CD14-positive monocyte (primary cell): Measurements from ENCODE around the gene RGS16. TPM values are rescaled to one million over a fixed set of nuclear protein-coding genes. Genes with fewer than 3 reads are reported as not detected.

Experiments
- DNase-seq, 3 donors: peaks; one replicate each; pipeline ENCODE4 v3.0.0-alpha.2; 2011 to 2022
- H2AFZ ChIP-seq: 2 replicates; pipeline ENCODE4 v1.6.0; 2012; ENCODE audit warnings: mild to moderate bottlenecking, low read depth, low read length, inconsistent platforms; ENCODE audit not compliant: insufficient read depth, poor library complexity, severe bottlenecking
- H3K27ac ChIP-seq, 2 donors: 1 replicate in 1 of 2; 2 replicates in 1 of 2; pipeline ENCODE4 v1.5.1; 2012 to 2013; ENCODE audit warnings: low read length in 2 of 2, control low read depth in 1 of 2, inconsistent platforms in 1 of 2, low read depth in 1 of 2, mild to moderate bottlenecking in 1 of 2
- H3K27me3 ChIP-seq, 2 donors: one replicate each; pipeline versions ENCODE4 v1.6.0 to v1.6.1; 2011 to 2013; ENCODE audit warnings: low read length in 2 of 2; ENCODE audit not compliant: control insufficient read depth in 2 of 2, insufficient read depth in 2 of 2
- H3K36me3 ChIP-seq, 2 donors: replicated peaks in 1 of 2; 1 replicate in 1 of 2; 2 replicates in 1 of 2; pipeline versions ENCODE4 v1.5.1 to v1.6.1; 2012 to 2013; ENCODE audit warnings: low read length in 2 of 2, control low read depth in 1 of 2, inconsistent platforms in 1 of 2, mild to moderate bottlenecking in 1 of 2; ENCODE audit not compliant: insufficient read depth in 2 of 2, control insufficient read depth in 1 of 2
- H3K4me1 ChIP-seq, 2 donors: 1 replicate in 1 of 2; 2 replicates in 1 of 2; pipeline versions ENCODE4 v1.5.1 to v1.6.1; 2012 to 2013; ENCODE audit warnings: low read length in 2 of 2, control low read depth in 1 of 2, inconsistent platforms in 1 of 2, mild to moderate bottlenecking in 1 of 2, moderate library complexity in 1 of 2; ENCODE audit not compliant: insufficient read depth in 2 of 2, control insufficient read depth in 1 of 2
- H3K4me2 ChIP-seq: replicated peaks from 2 replicates; pipeline ENCODE3; 2012; ENCODE audit warnings: low read length, moderate library complexity, mild to moderate bottlenecking; ENCODE audit not compliant: poor library complexity, severe bottlenecking; ENCODE audit errors: extremely low read depth
- H3K4me3 ChIP-seq, 3 experiments: fragments of 200-600 bp in 1 of 3; sonication (generic) in 1 of 3; replicated peaks in 1 of 3; 1 replicate in 2 of 3; 2 replicates in 1 of 3; pipeline ENCODE4 v1.5.1; 2011 to 2013; ENCODE audit warnings: low read length in 3 of 3, mild to moderate bottlenecking in 3 of 3, control low read depth in 2 of 3, low read depth in 2 of 3, inconsistent platforms in 1 of 3, moderate library complexity in 1 of 3
- H3K79me2 ChIP-seq: 2 replicates; pipeline ENCODE4 v1.6.0; 2012; ENCODE audit warnings: mild to moderate bottlenecking, control low read depth, inconsistent platforms, low read length, moderate library complexity; ENCODE audit not compliant: insufficient read depth
- H3K9ac ChIP-seq: 2 replicates; pipeline ENCODE4 v1.6.0; 2017; ENCODE audit warnings: low read length, mild to moderate bottlenecking; ENCODE audit not compliant: insufficient read depth, poor library complexity, severe bottlenecking
- H3K9me3 ChIP-seq, 2 donors: replicated peaks in 1 of 2; 1 replicate in 1 of 2; 2 replicates in 1 of 2; pipeline versions ENCODE4 v1.5.1 to v1.6.1; 2012 to 2013; ENCODE audit warnings: low read length in 2 of 2, control low read depth in 1 of 2; ENCODE audit not compliant: control insufficient read depth in 1 of 2, insufficient read depth in 1 of 2
- H4K20me1 ChIP-seq: 2 replicates; pipeline ENCODE4 v1.6.0; 2012; ENCODE audit warnings: mild to moderate bottlenecking, low read length, control low read depth, moderate library complexity; ENCODE audit not compliant: insufficient read depth
- H3K27ac Mint-ChIP-seq, 7 donors: one replicate each; pipeline ENCODE4 v1.8.0; 2020; ENCODE audit warnings: mild to moderate bottlenecking in 7 of 7, mixed read lengths in 7 of 7, moderate library complexity in 6 of 7, inconsistent platforms in 2 of 7
- H3K27me3 Mint-ChIP-seq, 3 donors: one replicate each; pipeline ENCODE4 v1.8.0; 2021 to 2022; ENCODE audit warnings: low read depth in 3 of 3, mild to moderate bottlenecking in 3 of 3, mixed read lengths in 3 of 3, moderate library complexity in 3 of 3, inconsistent platforms in 1 of 3
- H3K36me3 Mint-ChIP-seq, 2 donors: one replicate each; pipeline ENCODE4 v1.8.0; 2020; ENCODE audit warnings: mixed read lengths in 2 of 2, inconsistent platforms in 1 of 2, mild to moderate bottlenecking in 1 of 2
- H3K4me1 Mint-ChIP-seq: one replicate; pipeline ENCODE4 v1.8.0; 2020; ENCODE audit warnings: mild to moderate bottlenecking, mixed read lengths
- H3K4me3 Mint-ChIP-seq, 2 donors: one replicate each; pipeline ENCODE4 v1.8.0; 2020; ENCODE audit warnings: mild to moderate bottlenecking in 2 of 2, mixed read lengths in 2 of 2, moderate library complexity in 1 of 2
- H3K9me3 Mint-ChIP-seq, 7 donors: one replicate each; pipeline ENCODE4 v1.8.0; 2020 to 2022; ENCODE audit warnings: mixed read lengths in 7 of 7, mild to moderate bottlenecking in 6 of 7, moderate library complexity in 6 of 7, inconsistent platforms in 2 of 7
- CTCF ChIP-seq: fragments of 200-600 bp; IDR thresholded peaks from one replicate; pipeline ENCODE4 v1.8.0; 2022; ENCODE audit warnings: antibody characterized with exemption, mild to moderate bottlenecking
- WGBS: methylation state at CpG from one replicate; pipeline ENCODE4 v1.1.5; 2013; ENCODE audit warnings: missing lambda C conversion rate; ENCODE audit not compliant: insufficient coverage; 5-methylcytosine and 5-hydroxymethylcytosine counted together
- intact Hi-C, 2 donors: fragments of 100-400 bp; cut with micrococcal nuclease; formaldehyde crosslinking; loops; one replicate each; pipeline versions ENCODE4 v1.15.0 to v1.15.1; 2023
- polyA plus RNA-seq, 3 donors: library from polyadenylated mRNA; depleted of rRNA in 1 of 3; unstranded in 2 of 3; stranded (reverse) in 1 of 3; fragments of 300-500 nt in 2 of 3; fragments of >200 nt in 1 of 3; fragmentation: Illumina TruSeq in 2 of 3; gene quantifications; 1 replicate in 2 of 3; 2 replicates in 1 of 3; pipeline ENCODE4 v1.2.3, GENCODE V29; 2012 to 2021

Gene RGS16
- polyA plus RNA-seq, 3 donors = 0.07 to 0.44 TPM; not detected in 1

DNA sequence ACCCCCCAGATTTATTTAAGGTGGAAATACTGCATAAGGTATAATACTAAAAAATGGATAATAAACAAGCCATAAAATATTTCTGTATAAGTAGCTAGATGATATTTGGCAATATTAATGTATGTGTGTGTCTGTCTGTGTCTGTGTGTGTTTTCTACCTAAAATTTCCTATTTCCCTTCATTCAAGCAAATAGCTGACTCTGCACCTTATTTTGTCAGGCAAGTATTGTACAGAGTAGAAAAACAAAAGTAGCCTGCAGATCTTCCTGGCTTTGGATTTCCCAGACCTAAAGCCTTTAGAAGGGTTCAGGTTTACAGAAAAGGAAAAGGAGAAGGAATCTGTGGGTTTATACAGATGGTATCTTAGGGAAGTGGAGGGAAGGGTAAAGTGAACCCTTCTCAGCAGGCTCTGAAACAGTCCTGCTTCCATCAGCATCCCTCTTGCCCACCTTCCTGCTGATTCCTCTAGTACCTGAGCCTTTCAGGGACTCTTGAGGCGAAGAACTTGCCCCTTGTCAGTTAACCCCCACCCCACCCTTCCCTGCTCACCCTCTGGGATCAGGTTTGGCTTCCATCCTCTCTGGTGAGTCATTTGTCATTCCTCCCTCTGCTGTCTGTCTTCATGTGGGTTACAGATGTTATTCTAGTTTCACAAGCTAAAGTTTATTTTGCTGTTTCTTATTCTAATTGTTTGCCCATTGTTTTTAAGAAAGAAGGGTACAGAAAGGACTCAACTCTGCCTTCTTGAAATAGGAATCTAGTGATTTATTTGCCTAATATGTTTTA is 21.7 kb upstream of the RGS16 start:
- Histone ChIP-seq H3K79me2 (no peaks in the 10 kb centered on the region), H3K9me3 (no peaks in the 10 kb centered on the region), H3K4me2 (no peak overlapping the region), H4K20me1 (no peaks in the 10 kb centered on the region), H3K4me3 (no peak overlapping the region), H3K9ac (no peak overlapping the region), H3K36me3 (no peaks in the 10 kb centered on the region), H3K4me1 (no peaks in the 10 kb centered on the region), H3K27me3 (no peaks in the 10 kb centered on the region), H3K27ac (no peak overlapping the region), H2AFZ (no peak overlapping the region)
- Mint-ChIP-seq H3K36me3 (no peaks in the 10 kb centered on the region), H3K9me3 (peaks cover 0 to 4% (median 3%) of the 10 kb centered on the region in 7 donors), H3K4me3 (no peak overlapping the region), H3K27ac (no peak overlapping the region), H3K27me3 (peaks cover 2 to 8% (median 6%) of the 10 kb centered on the region in 3 donors), H3K4me1 (peaks cover 5% of the 10 kb centered on the region)
- TF ChIP-seq CTCF = no peak
- DNase-seq = no peak
- 100% methylated on average over 1 of the region's 1 CpG for WGBS
- intact Hi-C loops = no loop called here

GRCh38 chr1:182625024-182625423 is 20.8 kb upstream of the RGS16 start:
- Mint-ChIP-seq H3K4me1 (peaks cover 5% of the 10 kb centered on the region), H3K36me3 (no peaks in the 10 kb centered on the region), H3K27me3 (peaks cover 5 to 6% (median 6%) of the 10 kb centered on the region in 3 donors), H3K4me3 (no peak overlapping the region), H3K9me3 (peaks cover 3 to 11% (median 8%) of the 10 kb centered on the region in 7 donors), H3K27ac (no peak overlapping the region)
- WGBS = no CpG with 5 or more reads among the region's 3 CpGs
- H2AFZ ChIP-seq = no peak overlapping the region
- no peaks in the 10 kb centered on the region for H3K4me1 ChIP-seq
- H4K20me1 ChIP-seq = no peaks in the 10 kb centered on the region
- H3K9me3 ChIP-seq = peaks cover 0 to 5% of the 10 kb centered on the region in 2 donors
- no peak overlapping the region for H3K4me2 ChIP-seq
- no peak for DNase-seq
- H3K36me3 ChIP-seq = no peaks in the 10 kb centered on the region
- H3K27ac ChIP-seq = no peak overlapping the region
- no peak overlapping the region for H3K9ac ChIP-seq
- TF ChIP-seq CTCF = no peak
- intact Hi-C loops = no loop called here
- H3K79me2 ChIP-seq = no peaks in the 10 kb centered on the region
- H3K4me3 ChIP-seq = no peak overlapping the region
- no peaks in the 10 kb centered on the region for H3K27me3 ChIP-seq
